SK-N-MC (cell line): Measurements from ENCODE around the gene NLGN2.
A peak's percentile ranks its signal among the peaks of the same experiment; 100 is the strongest.

Experiments
- DNase-seq: peaks from one replicate; pipeline ENCODE4 v3.0.0-alpha.2; 2011; ENCODE audit warnings: low read depth, low spot score
- H3K27ac ChIP-seq: fragments of 200-600 bp; sonication (generic); 2 replicates; pipeline ENCODE4 v1.5.1; 2016; ENCODE audit warnings: mixed run types
- H3K36me3 ChIP-seq: fragments of 200-600 bp; sonication (generic); 2 replicates; pipeline ENCODE4 v1.6.1; 2017; ENCODE audit warnings: antibody characterized with exemption, low read length, mixed read lengths; ENCODE audit not compliant: insufficient read depth
- H3K4me3 ChIP-seq: fragments of 200-600 bp; sonication (generic); 2 replicates; pipeline ENCODE4 v1.5.1; 2016
- H3K9ac ChIP-seq: fragments of 200-600 bp; sonication (generic); 2 replicates; pipeline ENCODE4 v1.8.0; 2017; ENCODE audit warnings: mixed run types, mixed read lengths; ENCODE audit not compliant: insufficient read length
- H3K9me3 ChIP-seq: fragments of 200-600 bp; sonication (generic); 2 replicates; pipeline ENCODE4 v1.6.1; 2017; ENCODE audit warnings: low read depth, mild to moderate bottlenecking, antibody characterized with exemption, low read length, moderate library complexity, mixed read lengths
- EZH2 ChIP-seq: fragments of 200-600 bp; sonication (generic); IDR thresholded peaks from one replicate; pipeline ENCODE4 v1.6.1; 2017; ENCODE audit warnings: antibody characterized with exemption
- FOXP2 ChIP-seq: optimal IDR thresholded peaks from 2 replicates; pipeline ENCODE3; 2011; ENCODE audit warnings: mild to moderate bottlenecking, moderate library complexity; ENCODE audit not compliant: insufficient read depth; ENCODE audit errors: extremely low read length, control extremely low read depth
- POLR2AphosphoS5 ChIP-seq: IDR thresholded peaks from 2 replicates; pipeline ENCODE4 v1.6.1; 2012; ENCODE audit warnings: mild to moderate bottlenecking, low read depth, low read length, borderline replicate concordance

NLGN2 gene

GRCh38 chr17:7441266-7441665, 33.6 kb downstream of the NLGN2 start:
- peak overlapping the region; percentile 90 for H3K9ac ChIP-seq
- H3K9me3 ChIP-seq: no peaks in the 10 kb centered on the region
- no peak for DNase-seq
- H3K27ac ChIP-seq: peak overlapping the region; percentile 98
- H3K4me3 ChIP-seq: peak overlapping the region; percentile 93
- no peaks in the 10 kb centered on the region for H3K36me3 ChIP-seq
- TF ChIP-seq POLR2AphosphoS5 (no peak), EZH2 (no peak), FOXP2 (no peak)

GRCh38 chr17:7442142-7442541, 34.5 kb downstream of the NLGN2 start:
- TF ChIP-seq EZH2 (no peak), POLR2AphosphoS5 (no peak), FOXP2 (no peak)

GRCh38 chr17:7443499-7444485, 36.1 kb downstream of the NLGN2 start:
- DNase-seq: no peak
- Histone ChIP-seq H3K27ac (0 out of 2 replicates have a peak overlapping the region, but pooled peaks have one; percentile 6), H3K9me3 (no peaks in the 10 kb centered on the region), H3K4me3 (no peak overlapping the region), H3K9ac (no peak overlapping the region), H3K36me3 (no peaks in the 10 kb centered on the region)
- TF ChIP-seq FOXP2 (no peak), EZH2 (no peak), POLR2AphosphoS5 (no peak)

More at GRCh38 chr17:7442142-7442541, 34.5 kb downstream of the NLGN2 start:
- no peak for DNase-seq
- Histone ChIP-seq H3K27ac (no peak overlapping the region), H3K9me3 (no peaks in the 10 kb centered on the region), H3K4me3 (no peak overlapping the region), H3K36me3 (no peaks in the 10 kb centered on the region), H3K9ac (no peak overlapping the region)

GRCh38 chr17:7444682-7445618, 37.3 kb downstream of the NLGN2 start, which contains the start of gene CHRNB1:
CHRNB1 (plus strand) TSS chr17:7445061; CDS start chr17:7445128, 67 bp downstream.
- TF ChIP-seq FOXP2: no peak
- TF ChIP-seq EZH2: no peak
- TF ChIP-seq POLR2AphosphoS5: no peak

GRCh38 chr17:7445619-7445968, 37.9 kb downstream of the NLGN2 start:
- no peak overlapping the region for H3K27ac ChIP-seq
- no peak for TF ChIP-seq EZH2
- TF ChIP-seq POLR2AphosphoS5: no peak
- TF ChIP-seq FOXP2: no peak
- H3K9ac ChIP-seq: no peak overlapping the region
- DNase-seq: no peak
- H3K36me3 ChIP-seq: no peaks in the 10 kb centered on the region
- no peaks in the 10 kb centered on the region for H3K9me3 ChIP-seq
- no peak overlapping the region for H3K4me3 ChIP-seq

More at GRCh38 chr17:7444682-7445618, 37.3 kb downstream of the NLGN2 start, which contains the start of gene CHRNB1:
- no peaks in the 10 kb centered on the region for H3K9me3 ChIP-seq
- 0 out of 2 replicates have a peak within 1 kb of the TSS, but pooled peaks have one; percentile 6 for H3K27ac ChIP-seq
- no peak for DNase-seq
- H3K4me3 ChIP-seq: no peak within 1 kb of the TSS
- H3K36me3 ChIP-seq: no peaks in the 10 kb centered on the region
- H3K9ac ChIP-seq: no peak within 1 kb of the TSS

GRCh38 chr17:7448461-7448860, 40.8 kb downstream of the NLGN2 start:
- no peak for DNase-seq
- no peaks in the 10 kb centered on the region for H3K36me3 ChIP-seq
- no peaks in the 10 kb centered on the region for H3K9me3 ChIP-seq
- H3K27ac ChIP-seq: no peak overlapping the region
- H3K9ac ChIP-seq: no peak overlapping the region
- H3K4me3 ChIP-seq: no peak overlapping the region
- TF ChIP-seq FOXP2 (no peak), EZH2 (no peak), POLR2AphosphoS5 (no peak)

GRCh38 chr17:7459961-7460545, 52.4 kb downstream of the NLGN2 start:
- no peaks in the 10 kb centered on the region; the same call in 1 of the 2 replicates for H3K36me3 ChIP-seq
- H3K9ac ChIP-seq: no peak overlapping the region
- H3K4me3 ChIP-seq: no peak overlapping the region
- DNase-seq: no peak
- no peak overlapping the region for H3K27ac ChIP-seq
- TF ChIP-seq POLR2AphosphoS5 (no peak), FOXP2 (no peak), EZH2 (no peak)
- no peaks in the 10 kb centered on the region for H3K9me3 ChIP-seq
